GM19193 (cell line): ENCODE results near the gene SAP130.

Experiments
- POLR2A ChIP-seq: IDR thresholded peaks from 4 replicates; pipeline ENCODE4 v1.6.1; 2011; ENCODE audit not compliant: insufficient read depth, insufficient read length; ENCODE audit errors: extremely low read depth

Gene SAP130

DNA sequence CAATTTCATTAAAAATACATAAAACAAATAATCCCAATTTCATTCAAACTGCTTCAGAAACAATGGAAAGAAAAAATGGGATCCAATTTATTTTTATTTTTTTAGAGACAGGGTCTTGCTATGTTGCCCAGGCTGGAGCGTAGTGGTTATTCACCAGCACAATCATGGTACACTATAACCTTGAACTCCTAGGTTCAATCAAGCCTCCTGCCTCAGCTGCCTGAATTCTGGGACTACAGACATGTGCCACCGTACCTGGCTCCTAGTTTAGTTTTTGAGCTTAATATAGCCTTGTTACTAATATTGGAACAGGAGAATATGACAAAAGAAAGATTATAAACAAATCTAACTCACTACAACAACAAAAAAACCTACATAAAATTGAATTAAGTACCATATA is 34.2 kb downstream of the SAP130 start:
- TF ChIP-seq POLR2A, result no peak

DNA sequence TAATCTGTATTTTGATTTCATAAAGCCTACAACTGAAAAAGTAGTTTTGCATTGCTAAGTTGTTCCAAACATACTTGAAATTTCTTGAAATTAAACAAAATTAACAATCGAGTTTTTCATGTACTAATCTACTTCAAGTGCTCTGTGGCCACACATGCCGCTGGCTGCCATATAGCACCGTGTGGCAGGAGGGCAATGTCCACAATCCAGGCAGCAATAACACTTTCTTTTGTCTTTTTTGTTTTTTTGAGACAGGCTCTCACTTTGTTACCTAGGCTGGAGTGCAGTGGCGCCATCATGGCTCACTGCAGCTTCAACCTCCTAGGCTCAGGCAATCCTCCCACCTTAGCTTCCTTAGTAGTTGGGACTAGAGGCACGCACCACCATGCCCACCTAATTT is 36.1 kb downstream of the SAP130 start:
- TF ChIP-seq POLR2A, result no peak

DNA sequence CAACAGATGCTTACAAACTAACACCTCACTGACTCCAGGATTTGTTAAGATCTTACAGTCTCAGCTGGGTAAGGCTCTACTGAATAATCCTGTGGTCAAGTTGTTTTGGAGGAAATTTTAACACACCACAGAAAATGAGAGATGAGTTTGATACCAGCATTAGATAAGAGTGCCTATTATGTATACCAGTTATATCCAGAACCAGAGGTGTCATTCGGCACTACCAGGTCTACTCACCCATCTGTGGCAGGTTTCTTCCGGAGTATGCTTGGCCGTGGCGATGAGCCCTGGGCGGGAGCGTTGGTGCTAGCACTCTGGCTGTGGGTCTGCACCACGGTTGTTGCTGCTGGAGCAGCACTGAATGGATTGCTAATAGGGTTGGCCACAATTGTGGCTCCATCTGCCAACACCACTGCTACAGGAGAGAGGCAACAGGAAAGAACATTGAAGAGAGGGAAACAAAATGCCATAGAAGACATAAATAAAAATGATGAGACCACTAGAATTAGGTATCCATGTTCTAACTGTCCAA is 41.2 kb downstream of the SAP130 start:
- TF ChIP-seq POLR2A, result no peak

DNA sequence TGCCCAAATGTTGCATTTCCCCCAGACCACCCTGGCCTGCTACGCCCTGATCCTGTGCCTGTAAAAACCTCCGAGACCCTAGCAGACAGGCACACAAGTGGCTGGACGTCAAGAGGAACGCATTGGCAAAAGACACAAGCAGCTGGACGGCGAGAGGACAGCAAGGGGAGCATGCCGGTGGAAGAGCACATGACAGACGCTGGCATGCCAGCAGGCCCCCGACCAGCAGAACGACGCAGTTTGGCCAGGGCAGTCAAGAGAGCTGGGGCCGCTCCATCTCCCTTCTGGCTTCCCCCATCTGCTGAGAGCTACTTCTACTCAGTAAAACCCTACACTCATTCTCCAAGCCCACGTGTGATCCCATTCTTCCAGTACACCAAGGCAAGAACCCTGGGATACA is 42.1 kb downstream of the SAP130 start:
- no peak for TF ChIP-seq POLR2A

DNA sequence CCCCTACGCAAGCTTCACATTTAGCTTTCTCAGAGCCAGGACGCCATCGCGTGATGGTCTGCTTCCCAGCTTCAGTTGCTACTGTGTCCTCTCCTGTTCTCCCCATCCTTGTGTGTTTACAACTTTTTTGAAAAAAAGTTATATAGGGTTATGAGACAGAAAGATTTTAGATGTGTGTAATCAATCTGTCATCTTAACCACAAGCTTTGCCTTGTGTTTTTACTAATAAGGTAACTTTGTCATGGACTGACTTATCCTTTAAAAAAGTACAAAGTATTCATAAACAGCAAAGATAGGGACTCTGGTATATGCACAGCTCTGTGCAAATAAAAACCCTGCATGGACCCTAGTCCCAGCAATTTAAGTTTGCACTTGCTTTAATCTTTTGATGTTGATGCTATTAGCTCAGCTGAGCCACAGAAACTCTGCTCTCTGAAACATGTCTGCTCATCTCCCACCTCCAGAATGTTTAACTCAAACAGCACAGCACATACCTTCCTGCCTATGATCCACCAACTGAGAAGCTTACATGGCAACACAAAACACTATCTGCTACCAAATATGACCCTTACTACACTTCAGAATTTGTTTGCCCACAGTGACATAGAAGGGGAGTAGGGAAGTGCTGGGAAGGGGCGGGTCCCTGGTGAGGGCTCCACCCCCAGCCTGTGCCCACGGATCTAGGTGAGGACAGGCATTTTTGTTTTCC is 42.7 kb downstream of the SAP130 start:
- TF ChIP-seq POLR2A, result no peak

DNA sequence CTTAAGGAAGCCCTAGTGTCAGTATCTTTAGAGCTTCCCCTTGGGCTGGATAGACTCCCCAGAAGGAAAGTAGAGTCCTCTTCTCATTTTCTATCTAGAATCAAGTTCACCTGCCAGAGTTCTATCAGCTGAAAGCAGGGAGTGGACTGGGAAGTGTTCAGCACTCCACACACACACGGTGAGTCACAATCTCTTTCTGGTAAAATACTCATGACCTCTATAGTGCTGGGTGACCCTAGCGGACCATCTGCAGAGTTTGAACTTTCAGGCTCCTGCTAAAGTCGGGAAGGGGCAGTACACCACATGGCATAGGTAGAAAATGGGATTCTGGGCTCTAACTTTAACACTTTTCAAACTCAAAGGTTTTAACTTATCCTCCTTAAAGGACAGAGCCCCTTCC is 43.3 kb downstream of the SAP130 start:
- no peak for TF ChIP-seq POLR2A

DNA sequence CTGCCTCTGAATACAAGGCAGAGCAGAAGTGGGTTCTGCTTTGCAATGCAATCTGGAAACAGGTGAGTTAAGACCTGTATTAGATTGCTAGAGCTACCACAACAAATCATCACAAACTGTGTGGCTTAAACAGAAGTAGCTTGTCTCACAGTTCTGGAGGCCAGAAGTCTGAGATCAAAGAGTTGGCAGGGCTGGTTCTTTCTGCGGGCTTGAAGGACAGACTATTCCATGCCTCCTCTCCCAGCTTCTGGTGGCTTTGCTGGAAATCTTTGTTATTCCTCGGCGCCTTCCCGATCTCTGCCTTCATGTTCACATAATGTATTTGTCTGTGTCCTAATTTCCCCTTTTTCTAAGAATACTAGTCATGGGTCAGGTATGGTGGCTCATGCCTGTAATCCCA is 58.4 kb downstream of the SAP130 start:
- no peak for TF ChIP-seq POLR2A

DNA sequence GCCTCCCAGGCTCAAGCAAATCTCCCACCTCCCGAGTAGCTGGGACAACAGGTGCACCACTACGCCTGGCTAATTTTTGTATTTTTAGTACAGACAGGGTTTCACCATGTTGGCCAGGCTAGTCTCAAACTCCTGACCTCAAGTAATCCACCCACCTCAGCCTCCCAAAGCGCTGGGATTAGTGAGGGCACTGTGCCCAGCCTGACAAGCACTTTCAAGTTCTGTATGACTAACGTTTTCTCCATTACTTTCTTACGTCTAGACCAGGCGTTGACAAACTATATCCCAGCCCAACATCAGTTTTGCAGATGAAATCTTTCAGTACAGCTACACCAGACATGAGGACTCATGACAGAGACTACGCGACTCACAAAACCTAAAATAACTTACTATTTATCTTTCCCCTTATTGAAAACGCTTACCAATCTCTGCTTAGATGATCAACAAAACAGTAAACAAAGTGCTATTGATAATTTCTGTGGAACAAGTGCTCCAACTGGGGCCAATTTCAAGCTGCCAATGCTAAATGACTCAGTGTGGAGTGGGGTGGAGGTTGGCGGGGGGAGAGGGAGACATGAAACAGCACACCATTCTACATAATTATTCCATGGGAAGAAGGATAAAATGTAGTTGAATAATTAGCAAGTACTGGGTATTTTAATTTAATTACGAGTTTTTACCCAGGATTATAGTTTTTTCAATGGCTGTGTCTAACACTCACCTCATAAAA is 59.1 kb downstream of the SAP130 start:
- TF ChIP-seq POLR2A, result no peak

DNA sequence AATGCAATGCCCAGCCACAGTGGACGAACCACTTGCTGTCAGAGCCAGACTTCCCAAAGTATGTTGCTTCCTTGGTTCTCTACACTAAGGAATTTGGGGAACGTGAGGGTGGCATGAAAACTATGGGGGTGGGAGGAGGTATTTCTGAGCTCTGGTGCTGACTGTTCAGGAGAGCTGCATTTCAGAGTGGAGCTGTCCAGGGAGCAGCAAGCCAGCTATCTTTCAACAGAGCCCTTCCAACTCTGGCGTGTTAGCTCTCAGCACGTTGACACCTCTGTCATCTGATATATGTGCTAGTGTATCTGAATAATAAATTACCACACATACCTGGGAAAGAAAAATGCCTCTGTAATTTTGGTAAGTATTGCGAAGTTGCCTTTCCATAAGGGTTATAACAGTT is 66.1 kb downstream of the SAP130 start:
- TF ChIP-seq POLR2A, result no peak

DNA sequence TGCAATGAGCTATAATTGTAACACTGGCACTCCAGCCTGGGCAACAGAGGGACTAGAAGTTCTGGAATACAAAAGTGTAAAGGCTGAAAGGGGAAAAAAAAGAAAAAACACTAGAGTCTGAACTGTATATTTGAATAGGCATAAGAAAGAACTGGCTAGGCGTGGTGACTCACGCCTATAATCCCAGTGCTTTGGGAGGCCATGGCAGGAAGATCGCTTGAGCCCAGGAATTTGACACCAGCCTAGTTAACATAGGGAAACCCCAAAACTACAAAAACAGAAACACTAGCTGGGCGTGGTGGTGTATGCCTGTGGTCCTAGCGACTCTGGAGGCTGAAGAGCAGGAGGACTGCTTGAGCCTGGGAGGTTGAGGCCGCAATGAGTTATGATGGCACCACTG is 70.6 kb downstream of the SAP130 start:
- TF ChIP-seq POLR2A, result no peak

DNA sequence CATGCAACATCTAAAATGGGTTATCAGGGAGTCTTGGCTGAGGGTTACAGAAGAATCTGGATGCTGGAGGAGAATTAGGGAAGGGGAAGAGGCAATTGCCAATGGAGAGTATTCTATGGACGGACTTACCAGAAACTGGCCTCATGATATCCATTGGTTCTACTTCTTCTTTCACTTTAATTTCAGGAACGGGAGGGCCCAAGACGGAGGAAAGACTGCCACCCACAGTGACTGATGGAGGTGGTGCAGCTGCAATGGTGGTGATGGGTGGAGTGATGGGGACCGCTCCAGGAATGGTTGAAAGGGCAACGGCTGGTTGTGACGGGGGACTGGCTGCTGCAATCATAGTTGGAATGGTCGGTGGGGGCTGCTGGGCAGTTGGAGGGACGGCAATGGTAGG is 73.0 kb downstream of the SAP130 start:
- TF ChIP-seq POLR2A, result no peak

DNA sequence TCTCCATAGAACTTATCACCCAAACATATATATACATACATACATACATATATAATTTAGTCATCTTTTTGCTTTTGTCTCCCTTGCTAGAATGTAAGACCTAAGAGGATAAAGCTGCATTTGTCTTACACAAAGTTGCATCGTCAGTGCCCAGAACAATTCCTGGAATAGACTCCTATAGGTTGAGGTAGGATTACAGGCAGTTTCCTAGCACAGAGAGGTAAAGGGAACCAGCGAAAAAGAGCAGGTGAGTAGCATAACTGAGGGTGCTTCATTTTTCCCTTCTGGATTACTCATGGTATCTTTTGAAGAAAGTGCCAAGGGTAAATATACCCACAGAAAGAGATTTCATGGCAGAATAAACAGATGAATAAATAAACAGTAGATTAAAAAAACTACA is 74.0 kb downstream of the SAP130 start:
- no peak for TF ChIP-seq POLR2A

DNA sequence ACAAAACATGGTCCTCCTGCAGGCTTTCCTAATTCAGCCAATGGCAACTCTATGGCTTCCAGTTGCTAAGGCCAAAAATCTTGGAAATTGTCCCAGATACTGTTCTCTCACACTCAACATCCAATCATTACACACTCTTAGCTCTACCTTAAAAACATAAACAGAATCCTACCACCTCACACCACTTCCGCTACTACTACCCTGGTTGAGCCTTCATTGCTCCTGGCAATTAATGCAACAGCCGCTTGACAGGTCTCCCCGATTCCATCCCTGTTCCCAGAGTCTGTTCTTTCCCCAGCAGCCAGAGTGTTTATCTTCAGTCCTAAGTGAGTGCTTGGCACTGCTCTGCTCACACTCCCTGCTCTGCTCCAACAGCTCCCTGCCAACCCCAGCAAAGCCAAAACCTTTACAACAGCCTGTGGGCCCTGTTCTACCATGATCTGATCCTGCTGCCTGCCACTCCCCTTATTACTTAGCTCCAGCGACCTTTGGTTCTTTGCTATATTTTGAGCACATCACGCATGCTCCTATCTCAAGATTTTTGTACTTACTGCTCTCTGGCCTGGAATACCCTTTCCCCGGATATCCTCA is 74.6 kb downstream of the SAP130 start:
- no peak for TF ChIP-seq POLR2A

DNA sequence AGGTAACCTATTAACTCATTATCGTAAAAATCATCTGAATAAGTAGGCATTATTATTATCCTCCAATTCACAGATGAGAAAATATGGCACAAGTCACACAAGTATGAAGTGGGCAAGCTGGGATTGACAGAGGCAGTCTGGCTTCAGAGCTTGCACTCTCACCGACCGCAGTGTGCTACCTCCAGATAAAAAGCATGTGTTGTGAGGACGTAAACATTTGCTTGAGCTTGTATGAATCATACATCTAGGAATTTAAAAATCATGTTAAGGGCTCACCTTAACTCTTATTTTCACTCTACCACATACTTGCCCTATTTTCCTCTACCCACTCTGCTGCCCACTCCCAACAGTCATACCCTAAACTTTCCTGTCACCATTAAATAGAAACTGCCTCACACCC is 76.8 kb downstream of the SAP130 start:
- TF ChIP-seq POLR2A, result no peak

DNA sequence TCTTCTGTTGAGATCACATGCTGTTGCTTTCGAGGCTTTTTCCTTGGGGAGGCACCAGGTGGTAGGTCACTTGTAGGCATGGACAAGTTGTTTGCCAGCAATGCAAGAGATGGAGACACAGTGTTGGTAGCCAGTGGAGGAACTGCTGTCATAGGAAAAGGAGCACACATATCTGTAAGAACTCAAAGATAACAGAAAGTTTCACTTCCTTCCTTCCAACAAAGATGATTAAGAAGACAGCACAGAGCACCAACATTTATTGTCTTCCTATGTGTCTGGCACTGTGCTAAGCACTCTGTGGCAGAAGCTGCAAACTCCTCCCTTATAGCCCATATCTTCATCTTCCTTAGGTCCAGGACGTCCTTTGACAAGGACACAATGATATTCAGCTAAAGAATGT is 77.6 kb downstream of the SAP130 start:
- no peak for TF ChIP-seq POLR2A

DNA sequence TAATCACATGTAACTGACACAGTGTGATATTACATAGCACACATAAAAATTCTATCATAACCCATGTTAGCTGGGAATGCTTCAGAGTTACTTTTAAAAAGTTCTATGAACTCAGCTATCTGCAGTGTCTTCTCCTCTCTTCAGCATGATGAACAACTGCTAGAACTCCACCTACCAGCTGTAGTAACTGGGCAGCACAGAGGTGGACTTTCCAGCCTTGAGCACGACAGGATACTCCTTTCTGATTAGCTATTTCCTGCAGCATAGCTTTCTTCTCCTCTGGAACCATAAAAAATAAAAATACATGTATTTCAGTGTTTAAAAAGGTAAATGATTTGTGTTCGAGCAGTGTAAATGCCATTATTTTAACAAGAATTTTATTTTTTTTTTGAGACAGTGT is 82.6 kb downstream of the SAP130 start:
- TF ChIP-seq POLR2A, result no peak
